ENCODE data around the gene ERBB2. TPM values are rescaled to one million over a fixed set of nuclear protein-coding genes. Genes with fewer than 3 reads are reported as not detected.
A peak's percentile ranks its signal among the peaks of the same experiment; 100 is the strongest.

Gene ERBB2
- total and polyA plus RNA-seq, 2 of the 13 experiments (the other 11 are each of a cell fraction or from before 2014, with no cell fraction given) = 57.7 to 64.1 TPM

DNA sequence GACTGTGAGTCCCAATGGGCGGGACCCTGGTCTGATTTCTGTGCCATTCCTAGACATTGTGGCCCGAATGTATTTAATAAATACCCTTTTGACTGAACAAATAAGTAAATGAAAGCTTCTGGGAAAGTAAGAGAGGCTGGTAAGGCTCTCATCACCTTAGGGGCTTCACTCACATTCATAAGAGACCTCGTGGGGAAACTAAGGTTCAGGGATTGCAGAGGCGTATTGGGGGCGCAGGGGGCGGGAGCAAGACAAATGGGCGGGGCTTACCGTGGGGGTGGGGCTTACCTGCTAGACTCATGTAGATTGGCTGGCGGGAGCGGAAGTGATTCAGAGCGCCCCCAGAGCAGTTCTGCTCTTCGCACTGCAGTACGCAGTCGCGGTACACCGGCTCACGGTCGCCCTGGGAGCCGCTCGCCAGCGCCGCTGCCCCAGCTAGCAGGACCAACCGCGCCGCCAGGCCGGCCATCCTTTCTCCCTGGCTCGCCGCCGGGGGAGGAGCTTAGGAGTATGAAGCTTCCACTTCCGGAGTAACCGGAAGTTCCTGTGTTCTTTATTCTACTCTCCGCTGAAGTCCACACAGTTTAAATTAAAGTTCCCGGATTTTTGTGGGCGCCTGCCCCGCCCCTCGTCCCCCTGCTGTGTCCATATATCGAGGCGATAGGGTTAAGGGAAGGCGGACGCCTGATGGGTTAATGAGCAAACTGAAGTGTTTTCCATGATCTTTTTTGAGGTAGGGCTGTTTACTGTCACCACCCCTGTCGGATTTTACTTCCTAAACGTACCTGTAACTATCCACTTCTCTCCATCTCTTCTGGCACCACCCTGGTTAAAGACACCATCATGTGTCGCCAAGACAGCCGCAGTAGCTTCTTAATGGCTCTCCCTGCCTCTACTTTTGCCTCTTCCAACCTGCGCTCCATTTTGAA lies 12.1 kb upstream of the ERBB2 start, which contains the start of gene PGAP3 (continued):
- TF ChIP-seq, protein P1, sequence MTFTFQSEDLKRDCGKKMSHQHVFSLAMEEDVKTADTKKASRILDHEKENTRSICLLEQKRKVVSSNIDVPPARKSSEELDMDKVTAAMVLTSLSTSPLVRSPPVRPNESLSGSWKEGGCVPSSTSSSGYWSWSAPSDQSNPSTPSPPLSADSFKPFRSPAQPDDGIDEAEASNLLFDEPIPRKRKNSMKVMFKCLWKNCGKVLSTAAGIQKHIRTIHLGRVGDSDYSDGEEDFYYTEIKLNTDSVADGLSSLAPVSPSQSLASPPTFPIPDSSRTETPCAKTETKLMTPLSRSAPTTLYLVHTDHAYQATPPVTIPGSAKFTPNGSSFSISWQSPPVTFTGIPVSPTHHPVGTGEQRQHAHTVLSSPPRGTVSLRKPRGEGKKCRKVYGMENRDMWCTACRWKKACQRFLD (CRISPR knock-in tag; IDR thresholded peaks at IDR 0.05; ENCODE audit: borderline replicate concordance) = no peak
- TF ChIP-seq KLF9 (CRISPR knock-in tag; IDR thresholded peaks at IDR 0.05; ENCODE audit: low read depth) (peak; percentile 74; the same call in 1 of the 2 replicates), KDM6A (CRISPR knock-in tag; IDR thresholded peaks at IDR 0.05; ENCODE audit: low read depth) (no peak), ZNF331 (CRISPR knock-in tag; IDR thresholded peaks at IDR 0.05) (peak; percentile 31; the same call in 1 of the 2 replicates), ERF (CRISPR knock-in tag; IDR thresholded peaks at IDR 0.05) (peak; percentile 88), THAP11 (CRISPR knock-in tag; IDR thresholded peaks at IDR 0.05) (peak; percentile 93), CENPX (CRISPR knock-in tag; IDR thresholded peaks at IDR 0.05) (no peak), GABPB1 (CRISPR knock-in tag; IDR thresholded peaks at IDR 0.05) (peak; percentile 98), MED1 (CRISPR knock-in tag; IDR thresholded peaks at IDR 0.05) (peak; percentile 66; the same call in 1 of the 2 replicates), RFX3 (CRISPR knock-in tag; IDR thresholded peaks at IDR 0.05) (no peak), NFYB (CRISPR knock-in tag; IDR thresholded peaks at IDR 0.05) (peak; percentile 79), EEA1 (CRISPR knock-in tag; IDR thresholded peaks at IDR 0.05; ENCODE audit: borderline replicate concordance) (peak; percentile 78; the same call in 1 of the 2 replicates), ZFAT (CRISPR knock-in tag; conservative IDR thresholded peaks at IDR 0.05) (no peak), IRF2 (CRISPR knock-in tag; IDR thresholded peaks at IDR 0.05) (peak; percentile 88; the same call in 1 of the 2 replicates), KLF6 (CRISPR knock-in tag; IDR thresholded peaks at IDR 0.05) (peak; percentile 79), SP4 (CRISPR knock-in tag; IDR thresholded peaks at IDR 0.05) (peak; percentile 78), NCOA1 (CRISPR knock-in tag; IDR thresholded peaks at IDR 0.05) (no peak), TP53 (CRISPR knock-in tag; conservative IDR thresholded peaks at IDR 0.05) (0 out of 2 replicates have a peak, but pooled peaks have one; percentile 61), ZNF607 (CRISPR knock-in tag; IDR thresholded peaks at IDR 0.05; ENCODE audit: borderline replicate concordance) (no peak; the same call in 1 of the 2 replicates), ZNF737 (CRISPR knock-in tag; IDR thresholded peaks at IDR 0.05; ENCODE audit: borderline replicate concordance) (peak; percentile 61; the same call in 1 of the 2 replicates)
- TF ChIP-seq, protein P2, sequence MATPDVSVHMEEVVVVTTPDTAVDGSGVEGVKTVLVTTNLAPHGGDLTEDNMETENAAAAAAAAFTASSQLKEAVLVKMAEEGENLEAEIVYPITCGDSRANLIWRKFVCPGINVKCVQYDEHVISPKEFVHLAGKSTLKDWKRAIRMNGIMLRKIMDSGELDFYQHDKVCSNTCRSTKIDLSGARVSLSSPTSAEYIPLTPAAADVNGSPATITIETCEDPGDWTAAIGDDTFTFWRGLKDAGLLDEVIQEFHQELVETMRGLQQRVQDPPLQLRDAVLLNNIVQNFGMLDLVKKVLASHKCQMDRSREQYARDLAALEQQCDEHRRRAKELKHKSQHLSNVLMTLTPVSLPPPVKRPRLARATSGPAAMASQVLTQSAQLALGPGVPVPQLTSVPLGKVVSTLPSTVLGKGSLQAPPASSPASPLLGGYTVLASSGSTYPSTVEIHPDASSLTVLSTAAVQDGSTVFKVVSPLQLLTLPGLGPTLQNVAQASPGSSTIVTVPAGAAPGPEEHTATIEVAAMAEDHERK (CRISPR knock-in tag; IDR thresholded peaks at IDR 0.05; ENCODE audit: low read depth) = no peak
- TF ChIP-seq, protein P3, sequence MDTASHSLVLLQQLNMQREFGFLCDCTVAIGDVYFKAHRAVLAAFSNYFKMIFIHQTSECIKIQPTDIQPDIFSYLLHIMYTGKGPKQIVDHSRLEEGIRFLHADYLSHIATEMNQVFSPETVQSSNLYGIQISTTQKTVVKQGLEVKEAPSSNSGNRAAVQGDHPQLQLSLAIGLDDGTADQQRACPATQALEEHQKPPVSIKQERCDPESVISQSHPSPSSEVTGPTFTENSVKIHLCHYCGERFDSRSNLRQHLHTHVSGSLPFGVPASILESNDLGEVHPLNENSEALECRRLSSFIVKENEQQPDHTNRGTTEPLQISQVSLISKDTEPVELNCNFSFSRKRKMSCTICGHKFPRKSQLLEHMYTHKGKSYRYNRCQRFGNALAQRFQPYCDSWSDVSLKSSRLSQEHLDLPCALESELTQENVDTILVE (CRISPR knock-in tag; IDR thresholded peaks at IDR 0.05) = peak; percentile 99
- TF ChIP-seq, protein P4, sequence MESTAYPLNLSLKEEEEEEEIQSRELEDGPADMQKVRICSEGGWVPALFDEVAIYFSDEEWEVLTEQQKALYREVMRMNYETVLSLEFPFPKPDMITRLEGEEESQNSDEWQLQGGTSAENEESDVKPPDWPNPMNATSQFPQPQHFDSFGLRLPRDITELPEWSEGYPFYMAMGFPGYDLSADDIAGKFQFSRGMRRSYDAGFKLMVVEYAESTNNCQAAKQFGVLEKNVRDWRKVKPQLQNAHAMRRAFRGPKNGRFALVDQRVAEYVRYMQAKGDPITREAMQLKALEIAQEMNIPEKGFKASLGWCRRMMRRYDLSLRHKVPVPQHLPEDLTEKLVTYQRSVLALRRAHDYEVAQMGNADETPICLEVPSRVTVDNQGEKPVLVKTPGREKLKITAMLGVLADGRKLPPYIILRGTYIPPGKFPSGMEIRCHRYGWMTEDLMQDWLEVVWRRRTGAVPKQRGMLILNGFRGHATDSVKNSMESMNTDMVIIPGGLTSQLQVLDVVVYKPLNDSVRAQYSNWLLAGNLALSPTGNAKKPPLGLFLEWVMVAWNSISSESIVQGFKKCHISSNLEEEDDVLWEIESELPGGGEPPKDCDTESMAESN (CRISPR knock-in tag; conservative IDR thresholded peaks at IDR 0.05) = peak; percentile 36; the same call in 1 of the 2 replicates
- TF ChIP-seq, protein P5, sequence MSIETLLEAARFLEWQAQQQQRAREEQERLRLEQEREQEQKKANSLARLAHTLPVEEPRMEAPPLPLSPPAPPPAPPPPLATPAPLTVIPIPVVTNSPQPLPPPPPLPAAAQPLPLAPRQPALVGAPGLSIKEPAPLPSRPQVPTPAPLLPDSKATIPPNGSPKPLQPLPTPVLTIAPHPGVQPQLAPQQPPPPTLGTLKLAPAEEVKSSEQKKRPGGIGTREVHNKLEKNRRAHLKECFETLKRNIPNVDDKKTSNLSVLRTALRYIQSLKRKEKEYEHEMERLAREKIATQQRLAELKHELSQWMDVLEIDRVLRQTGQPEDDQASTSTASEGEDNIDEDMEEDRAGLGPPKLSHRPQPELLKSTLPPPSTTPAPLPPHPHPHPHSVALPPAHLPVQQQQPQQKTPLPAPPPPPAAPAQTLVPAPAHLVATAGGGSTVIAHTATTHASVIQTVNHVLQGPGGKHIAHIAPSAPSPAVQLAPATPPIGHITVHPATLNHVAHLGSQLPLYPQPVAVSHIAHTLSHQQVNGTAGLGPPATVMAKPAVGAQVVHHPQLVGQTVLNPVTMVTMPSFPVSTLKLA (IDR thresholded peaks at IDR 0.05) = no peak
